SK-N-SH (cell line): ENCODE data around the gene DLG2.

Experiments
- EP300 ChIP-seq, 2 experiments: IDR thresholded peaks; 2 replicates each; pipeline versions ENCODE4 v1.4.0 to v1.6.1; 2012; ENCODE audit warnings: borderline replicate concordance in 1 of 2, low read depth in 1 of 2, low read length in 1 of 2
- EZH2phosphoT487 ChIP-seq: fragments of 200-600 bp; sonication (generic); IDR thresholded peaks from 2 replicates; pipeline ENCODE4 v1.6.1; 2017; ENCODE audit warnings: low read depth, mixed run types, mild to moderate bottlenecking, antibody characterized with exemption, moderate library complexity, borderline replicate concordance
- FOSL2 ChIP-seq: IDR thresholded peaks from 2 replicates; pipeline ENCODE4 v1.4.0; 2012; ENCODE audit warnings: low read depth, mild to moderate bottlenecking, moderate library complexity, borderline replicate concordance
- POLR2AphosphoS5 ChIP-seq: IDR thresholded peaks from 2 replicates; pipeline ENCODE4 v1.6.1; 2012; ENCODE audit warnings: low read depth, low read length
- RFX5 ChIP-seq: IDR thresholded peaks from 2 replicates; pipeline ENCODE4 v1.6.1; 2012; ENCODE audit warnings: mild to moderate bottlenecking, improper control_type of control experiment, low read length
- SIN3A ChIP-seq: IDR thresholded peaks from 2 replicates; pipeline ENCODE4 v1.6.1; 2012; ENCODE audit warnings: low read depth, mild to moderate bottlenecking, low read length, moderate library complexity, borderline replicate concordance
- TF ChIP-seq, protein P1 (sequence below): fragments of 200-600 bp; sonication (generic); IDR thresholded peaks from 2 replicates; pipeline ENCODE4 v1.6.1; 2017; ENCODE audit warnings: antibody characterized with exemption, mild to moderate bottlenecking, moderate library complexity
- TF ChIP-seq, protein P2 (sequence below): fragments of 150-350 bp; IDR thresholded peaks from 2 replicates; pipeline ENCODE4 v1.6.1; 2017; ENCODE audit warnings: antibody characterized with exemption, low read length, low read depth, borderline replicate concordance

DNA sequence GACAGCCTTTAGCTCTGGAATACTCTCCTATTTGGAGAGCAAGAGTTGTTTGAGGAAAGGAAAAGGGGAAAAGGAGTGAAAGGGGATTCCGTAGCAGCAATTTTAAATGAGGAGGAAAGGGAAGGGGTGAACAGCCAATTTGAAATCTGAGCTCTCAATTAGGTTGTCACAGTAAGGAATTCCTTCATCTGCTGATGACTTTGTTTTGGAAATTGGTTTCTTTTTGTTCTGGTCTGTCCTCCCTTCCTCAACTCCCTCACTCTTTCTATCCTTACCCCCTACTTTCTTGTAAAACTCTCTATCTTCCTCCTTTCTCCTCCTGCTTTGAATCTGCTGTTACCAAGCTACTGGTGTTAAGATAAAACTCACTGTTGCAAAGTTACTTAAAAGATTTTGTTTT lies 1155.6 kb downstream of the DLG2 start:
- TF ChIP-seq FOSL2 (no peak), RFX5 (no peak), SIN3A (no peak), EZH2phosphoT487 (no peak), EP300 (IDR thresholded peaks at IDR 0.05; ENCODE audit: borderline replicate concordance in 1 of 2, low read depth in 1 of 2, low read length in 1 of 2) (no peak), POLR2AphosphoS5 (no peak)
- TF ChIP-seq, protein P1, sequence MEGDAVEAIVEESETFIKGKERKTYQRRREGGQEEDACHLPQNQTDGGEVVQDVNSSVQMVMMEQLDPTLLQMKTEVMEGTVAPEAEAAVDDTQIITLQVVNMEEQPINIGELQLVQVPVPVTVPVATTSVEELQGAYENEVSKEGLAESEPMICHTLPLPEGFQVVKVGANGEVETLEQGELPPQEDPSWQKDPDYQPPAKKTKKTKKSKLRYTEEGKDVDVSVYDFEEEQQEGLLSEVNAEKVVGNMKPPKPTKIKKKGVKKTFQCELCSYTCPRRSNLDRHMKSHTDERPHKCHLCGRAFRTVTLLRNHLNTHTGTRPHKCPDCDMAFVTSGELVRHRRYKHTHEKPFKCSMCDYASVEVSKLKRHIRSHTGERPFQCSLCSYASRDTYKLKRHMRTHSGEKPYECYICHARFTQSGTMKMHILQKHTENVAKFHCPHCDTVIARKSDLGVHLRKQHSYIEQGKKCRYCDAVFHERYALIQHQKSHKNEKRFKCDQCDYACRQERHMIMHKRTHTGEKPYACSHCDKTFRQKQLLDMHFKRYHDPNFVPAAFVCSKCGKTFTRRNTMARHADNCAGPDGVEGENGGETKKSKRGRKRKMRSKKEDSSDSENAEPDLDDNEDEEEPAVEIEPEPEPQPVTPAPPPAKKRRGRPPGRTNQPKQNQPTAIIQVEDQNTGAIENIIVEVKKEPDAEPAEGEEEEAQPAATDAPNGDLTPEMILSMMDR = no peak
- TF ChIP-seq, protein P2, sequence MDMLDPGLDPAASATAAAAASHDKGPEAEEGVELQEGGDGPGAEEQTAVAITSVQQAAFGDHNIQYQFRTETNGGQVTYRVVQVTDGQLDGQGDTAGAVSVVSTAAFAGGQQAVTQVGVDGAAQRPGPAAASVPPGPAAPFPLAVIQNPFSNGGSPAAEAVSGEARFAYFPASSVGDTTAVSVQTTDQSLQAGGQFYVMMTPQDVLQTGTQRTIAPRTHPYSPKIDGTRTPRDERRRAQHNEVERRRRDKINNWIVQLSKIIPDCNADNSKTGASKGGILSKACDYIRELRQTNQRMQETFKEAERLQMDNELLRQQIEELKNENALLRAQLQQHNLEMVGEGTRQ = no peak
